Bone marrow (tissue), 2 donors: ENCODE results near the gene SPATA2.

ENCODE experiments used
- DNase-seq, 2 donors: peaks; one replicate each; lab custom pipeline; 2025; lab: John Stamatoyannopoulos, UW

Gene SPATA2

DNA sequence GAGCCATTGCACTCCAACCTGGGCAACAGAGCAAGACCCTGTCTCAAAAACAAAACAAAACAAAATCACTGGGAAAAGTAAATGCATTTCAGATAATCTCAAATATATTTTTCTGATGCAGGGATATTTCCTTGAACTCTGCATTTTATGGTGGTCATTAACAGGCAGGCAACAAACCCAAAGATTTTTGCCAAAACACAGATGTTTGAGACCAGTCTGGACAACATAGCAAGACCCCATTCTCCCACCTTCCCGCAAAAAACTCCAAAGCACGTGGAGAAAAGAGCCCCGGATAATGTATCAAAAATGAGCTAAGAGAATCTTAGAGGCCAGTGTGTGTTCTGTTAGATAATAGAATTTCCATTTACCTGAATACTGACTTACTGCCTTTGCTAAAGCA is 58.4 kb downstream of the SPATA2 start:
- DNase-seq, result no peak

DNA sequence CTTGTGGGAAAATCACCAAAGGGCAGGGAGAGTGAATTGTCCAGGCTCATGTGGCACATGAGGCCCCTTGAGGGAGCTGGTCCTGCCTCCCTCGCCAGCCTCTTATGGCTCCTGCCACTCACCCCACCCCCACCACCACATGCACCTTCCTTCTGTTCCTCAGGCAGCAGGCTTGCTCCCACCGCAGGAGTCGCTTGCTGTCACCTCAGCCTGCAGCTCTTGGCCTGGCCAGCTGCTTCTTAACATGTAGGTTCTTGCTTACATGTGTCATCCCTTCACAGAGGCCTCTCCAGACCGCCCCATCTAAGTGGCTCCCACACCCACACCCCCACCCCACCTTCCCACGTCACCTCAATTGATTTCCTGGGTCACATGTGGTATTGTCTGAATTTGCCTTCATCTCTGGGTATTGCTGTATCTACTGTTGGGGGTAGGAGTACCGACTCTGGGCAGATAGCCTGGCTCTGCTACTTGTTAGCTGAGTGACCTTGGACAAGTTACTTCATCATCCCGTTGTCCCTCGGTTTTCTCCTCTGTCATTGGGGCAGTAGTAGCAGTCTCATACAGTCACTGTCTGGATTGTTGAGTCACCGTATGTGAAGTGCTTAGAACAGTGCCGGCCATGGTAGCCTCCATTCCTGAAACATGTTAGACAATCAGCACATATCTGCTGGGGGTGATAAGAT is 61.0 kb downstream of the SPATA2 start:
- DNase-seq, result no peak

DNA sequence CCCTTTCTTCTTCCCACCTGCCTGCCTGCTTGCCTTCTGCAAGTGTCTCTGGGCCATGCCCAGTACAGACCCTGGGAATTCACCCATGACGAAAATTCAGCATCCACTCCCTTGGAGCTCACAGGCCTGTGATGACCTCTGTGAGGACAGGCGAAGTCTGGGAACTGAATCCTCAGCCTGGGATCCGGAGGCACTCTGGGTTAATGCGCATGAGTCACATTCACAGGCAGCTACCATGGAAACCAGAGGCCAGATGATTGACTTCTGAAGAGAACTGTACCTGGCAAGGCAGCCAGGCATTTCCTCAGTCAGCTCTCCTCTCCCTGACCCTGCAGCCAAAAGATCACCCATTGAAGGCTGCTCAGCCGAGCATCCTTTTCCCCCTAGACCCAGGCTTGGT is 61.7 kb downstream of the SPATA2 start:
- no peak for DNase-seq
